ENCODE measurements around the gene SBF2.
"Not testable (repeated sequence)": the region's sequence is repeated elsewhere in the genome, so short reads cannot be mapped to it uniquely, and the experiment has no call there.

Gene SBF2

DNA sequence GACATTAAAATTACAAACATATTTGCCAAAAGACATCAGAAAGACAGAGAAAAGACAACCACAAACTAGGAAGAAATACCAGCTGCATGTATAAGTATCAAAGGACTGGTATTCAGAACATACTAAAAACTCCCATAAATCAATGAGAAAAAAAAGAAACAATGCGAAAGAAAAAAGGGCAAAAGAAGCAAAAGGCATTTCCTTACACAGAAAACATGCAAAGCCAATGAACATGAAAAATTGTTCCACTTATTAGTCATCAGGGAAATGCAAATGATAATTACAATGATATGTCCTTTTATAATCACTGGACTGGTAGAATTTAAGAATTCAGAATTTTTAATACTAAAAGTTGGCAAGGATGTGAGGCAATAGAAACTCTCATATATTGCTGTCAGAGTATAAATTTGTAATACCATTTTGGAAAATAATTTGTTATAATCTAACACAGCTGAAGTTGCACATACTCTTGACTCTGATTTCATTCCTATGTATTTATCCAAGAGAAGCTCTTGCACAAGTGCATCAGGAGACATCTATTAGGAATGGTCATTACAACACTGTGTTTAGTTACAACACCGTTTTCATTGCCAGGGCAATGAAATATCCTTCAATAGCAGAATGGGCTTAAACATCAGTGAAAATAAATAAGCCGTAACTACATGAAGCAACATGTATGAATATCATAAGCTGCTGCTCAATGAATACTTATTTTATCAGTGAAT lies 350.5 kb downstream of the SBF2 start:
- TF ChIP-seq EZH2 (optimal IDR thresholded peaks at IDR 0.05; ENCODE audit: low read depth, low read length), result no peak
- TF ChIP-seq, protein P1, sequence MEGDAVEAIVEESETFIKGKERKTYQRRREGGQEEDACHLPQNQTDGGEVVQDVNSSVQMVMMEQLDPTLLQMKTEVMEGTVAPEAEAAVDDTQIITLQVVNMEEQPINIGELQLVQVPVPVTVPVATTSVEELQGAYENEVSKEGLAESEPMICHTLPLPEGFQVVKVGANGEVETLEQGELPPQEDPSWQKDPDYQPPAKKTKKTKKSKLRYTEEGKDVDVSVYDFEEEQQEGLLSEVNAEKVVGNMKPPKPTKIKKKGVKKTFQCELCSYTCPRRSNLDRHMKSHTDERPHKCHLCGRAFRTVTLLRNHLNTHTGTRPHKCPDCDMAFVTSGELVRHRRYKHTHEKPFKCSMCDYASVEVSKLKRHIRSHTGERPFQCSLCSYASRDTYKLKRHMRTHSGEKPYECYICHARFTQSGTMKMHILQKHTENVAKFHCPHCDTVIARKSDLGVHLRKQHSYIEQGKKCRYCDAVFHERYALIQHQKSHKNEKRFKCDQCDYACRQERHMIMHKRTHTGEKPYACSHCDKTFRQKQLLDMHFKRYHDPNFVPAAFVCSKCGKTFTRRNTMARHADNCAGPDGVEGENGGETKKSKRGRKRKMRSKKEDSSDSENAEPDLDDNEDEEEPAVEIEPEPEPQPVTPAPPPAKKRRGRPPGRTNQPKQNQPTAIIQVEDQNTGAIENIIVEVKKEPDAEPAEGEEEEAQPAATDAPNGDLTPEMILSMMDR (IDR thresholded peaks at IDR 0.05; ENCODE audit: low read length), result no peak
- TF ChIP-seq EZH2phosphoT487 (IDR thresholded peaks at IDR 0.05; ENCODE audit: low read length), result no peak
- no peak overlapping the region for H3K27ac ChIP-seq (ENCODE audit: low read length)

GRCh38 chr11:9941991-9942390 lies 352.0 kb downstream of the SBF2 start:
- H2AFZ ChIP-seq (ENCODE audit: low read length), result no peak overlapping the region
- H3K36me3 ChIP-seq (replicated peaks; ENCODE audit: insufficient read depth, low read length), result no peaks in the 10 kb centered on the region
- H3K79me2 ChIP-seq (ENCODE audit: low read length), result no peaks in the 10 kb centered on the region
- no peak for DNase-seq
- no peak overlapping the region for H3K4me3 ChIP-seq (ENCODE audit: low read length)
- no peak overlapping the region for H3K4me2 ChIP-seq (ENCODE audit: low read depth, low read length)
- H3K9ac ChIP-seq (ENCODE audit: low read length), result no peak overlapping the region
- H3K27ac ChIP-seq (ENCODE audit: low read length), result no peak overlapping the region
- no peaks in the 10 kb centered on the region for H3K27me3 ChIP-seq (replicated peaks; ENCODE audit: insufficient read depth, low read length)
- H4K20me1 ChIP-seq (ENCODE audit: insufficient read depth, low read length), result no peaks in the 10 kb centered on the region
- H3K9me3 ChIP-seq (replicated peaks; ENCODE audit: insufficient read depth, low read length), result no peaks in the 10 kb centered on the region
- H3F3A ChIP-seq (ENCODE audit: insufficient read depth, low read length), result no peaks in the 10 kb centered on the region
- H3K9me2 ChIP-seq (replicated peaks; ENCODE audit: insufficient read depth, low read length), result no peaks in the 10 kb centered on the region
- TF ChIP-seq EZH2phosphoT487 (IDR thresholded peaks at IDR 0.05; ENCODE audit: low read length) (no peak), EZH2 (optimal IDR thresholded peaks at IDR 0.05; ENCODE audit: low read depth, low read length) (no peak)
- TF ChIP-seq, protein P1 (IDR thresholded peaks at IDR 0.05; ENCODE audit: low read length), result no peak
- no peaks in the 10 kb centered on the region for H3K4me1 ChIP-seq (ENCODE audit: low read length)

More for the DNA sequence above, 350.5 kb downstream of the SBF2 start:
- H3K79me2 ChIP-seq (ENCODE audit: low read length), result no peaks in the 10 kb centered on the region
- no peak overlapping the region for H3K9ac ChIP-seq (ENCODE audit: low read length)
- H3K4me1 ChIP-seq (ENCODE audit: low read length), result no peaks in the 10 kb centered on the region
- DNase-seq, result no peak
- H3F3A ChIP-seq (ENCODE audit: insufficient read depth, low read length), result no peaks in the 10 kb centered on the region
- H3K4me2 ChIP-seq (ENCODE audit: low read depth, low read length), result no peak overlapping the region
- H3K4me3 ChIP-seq (ENCODE audit: low read length), result no peak overlapping the region
- no peaks in the 10 kb centered on the region for H4K20me1 ChIP-seq (ENCODE audit: insufficient read depth, low read length)
- H3K36me3 ChIP-seq (replicated peaks; ENCODE audit: insufficient read depth, low read length), result no peaks in the 10 kb centered on the region
- no peak overlapping the region for H2AFZ ChIP-seq (ENCODE audit: low read length)
- H3K27me3 ChIP-seq (replicated peaks; ENCODE audit: insufficient read depth, low read length), result no peaks in the 10 kb centered on the region
- no peaks in the 10 kb centered on the region for H3K9me2 ChIP-seq (replicated peaks; ENCODE audit: insufficient read depth, low read length)
- no peaks in the 10 kb centered on the region for H3K9me3 ChIP-seq (replicated peaks; ENCODE audit: insufficient read depth, low read length)

- H3K27me3 ChIP-seq (replicated peaks; ENCODE audit: insufficient read depth, low read length); H3K79me2 ChIP-seq (ENCODE audit: low read length); H3F3A ChIP-seq (ENCODE audit: insufficient read depth, low read length); H3K4me2 ChIP-seq (ENCODE audit: low read depth, low read length); H4K20me1 ChIP-seq (ENCODE audit: insufficient read depth, low read length); H3K36me3 ChIP-seq (replicated peaks; ENCODE audit: insufficient read depth, low read length); H2AFZ ChIP-seq (ENCODE audit: low read length); H3K9me3 ChIP-seq (replicated peaks; ENCODE audit: insufficient read depth, low read length); H3K4me1 ChIP-seq (ENCODE audit: low read length); DNase-seq; H3K9me2 ChIP-seq (replicated peaks; ENCODE audit: insufficient read depth, low read length); H3K27ac ChIP-seq (ENCODE audit: low read length); H3K9ac ChIP-seq (ENCODE audit: low read length); H3K4me3 ChIP-seq (ENCODE audit: low read length): not testable (repeated sequence)
Measured at GRCh38 chr11:9939150-9939549, 354.9 kb downstream of the SBF2 start.

DNA sequence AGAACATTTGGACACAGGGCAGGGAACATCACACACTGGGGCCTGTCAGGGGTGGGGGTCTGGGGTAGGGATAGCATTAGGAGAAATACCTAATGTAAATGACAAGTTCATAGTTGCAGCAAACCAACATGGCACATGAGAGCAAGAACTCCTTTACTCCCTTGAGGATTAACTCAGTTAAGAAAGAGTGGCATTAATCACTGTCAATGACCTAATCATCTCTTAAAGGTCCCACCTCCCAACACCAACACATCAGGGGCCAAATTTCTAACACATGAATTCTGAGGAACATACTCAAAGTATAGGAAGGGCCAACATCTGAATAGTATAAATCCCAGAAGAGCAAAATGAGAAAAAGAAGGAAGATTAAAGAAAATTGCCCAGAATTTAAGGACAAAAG lies 357.3 kb downstream of the SBF2 start:
- Histone ChIP-seq H3K36me3 (replicated peaks; ENCODE audit: insufficient read depth, low read length) (no peaks in the 10 kb centered on the region), H3F3A (ENCODE audit: insufficient read depth, low read length) (no peaks in the 10 kb centered on the region), H3K4me1 (ENCODE audit: low read length) (no peaks in the 10 kb centered on the region), H2AFZ (ENCODE audit: low read length) (no peak overlapping the region), H3K9me3 (replicated peaks; ENCODE audit: insufficient read depth, low read length) (no peaks in the 10 kb centered on the region), H3K27me3 (replicated peaks; ENCODE audit: insufficient read depth, low read length) (no peaks in the 10 kb centered on the region), H3K9me2 (replicated peaks; ENCODE audit: insufficient read depth, low read length) (no peaks in the 10 kb centered on the region), H4K20me1 (ENCODE audit: insufficient read depth, low read length) (no peaks in the 10 kb centered on the region), H3K27ac (ENCODE audit: low read length) (no peak overlapping the region), H3K4me2 (ENCODE audit: low read depth, low read length) (no peak overlapping the region), H3K9ac (ENCODE audit: low read length) (no peak overlapping the region), H3K4me3 (ENCODE audit: low read length) (no peak overlapping the region), H3K79me2 (ENCODE audit: low read length) (no peaks in the 10 kb centered on the region)
- no peak for DNase-seq
- TF ChIP-seq, protein P1 (IDR thresholded peaks at IDR 0.05; ENCODE audit: low read length), result no peak
- TF ChIP-seq EZH2phosphoT487 (IDR thresholded peaks at IDR 0.05; ENCODE audit: low read length) (no peak), EZH2 (optimal IDR thresholded peaks at IDR 0.05; ENCODE audit: low read depth, low read length) (no peak)

GRCh38 chr11:9932843-9933242 lies 361.2 kb downstream of the SBF2 start:
- H3K4me3 ChIP-seq (ENCODE audit: low read length); H3K36me3 ChIP-seq (replicated peaks; ENCODE audit: insufficient read depth, low read length); DNase-seq; H3K27ac ChIP-seq (ENCODE audit: low read length); H3K79me2 ChIP-seq (ENCODE audit: low read length); H3K9me2 ChIP-seq (replicated peaks; ENCODE audit: insufficient read depth, low read length); H3F3A ChIP-seq (ENCODE audit: insufficient read depth, low read length); H3K9ac ChIP-seq (ENCODE audit: low read length); H4K20me1 ChIP-seq (ENCODE audit: insufficient read depth, low read length); H3K4me2 ChIP-seq (ENCODE audit: low read depth, low read length); H2AFZ ChIP-seq (ENCODE audit: low read length); H3K9me3 ChIP-seq (replicated peaks; ENCODE audit: insufficient read depth, low read length); H3K27me3 ChIP-seq (replicated peaks; ENCODE audit: insufficient read depth, low read length); H3K4me1 ChIP-seq (ENCODE audit: low read length): not testable (repeated sequence)
